Upper lobe of right lung (tissue), 1 donor: ENCODE data around the gene ZNF333. TPM values are rescaled to one million over a fixed set of nuclear protein-coding genes. Genes with fewer than 3 reads are reported as not detected.

Source experiments
- ATAC-seq: fragments of 200-7000 bp; cut with Tn5 transposase; one replicate; pipeline ENCODE4 v1.9.1; 2020; ENCODE audit warnings: mild to moderate bottlenecking, moderate library complexity
- DNase-seq: peaks from one replicate; pipeline ENCODE4 v3.0.0-alpha.2; 2020
- H3K27ac ChIP-seq: fragments of 200-600 bp; one replicate; pipeline ENCODE4 v1.8.0; 2022
- H3K27me3 ChIP-seq: fragments of 200-600 bp; one replicate; pipeline ENCODE4 v1.8.0; 2022; ENCODE audit warnings: mild to moderate bottlenecking
- H3K36me3 ChIP-seq: fragments of 200-600 bp; one replicate; pipeline ENCODE4 v1.8.0; 2022
- H3K4me1 ChIP-seq: fragments of 200-600 bp; one replicate; pipeline ENCODE4 v1.8.0; 2022
- H3K4me3 ChIP-seq: fragments of 200-600 bp; one replicate; pipeline ENCODE4 v1.8.0; 2022; ENCODE audit warnings: mild to moderate bottlenecking
- H3K9me3 ChIP-seq: fragments of 200-600 bp; one replicate; pipeline ENCODE4 v1.8.0; 2022
- CTCF ChIP-seq: fragments of 200-600 bp; IDR thresholded peaks from one replicate; pipeline ENCODE4 v1.8.0; 2022; ENCODE audit warnings: antibody characterized with exemption
- intact Hi-C: fragments of 100-400 bp; cut with DNase I; formaldehyde crosslinking; loops from one replicate; pipeline ENCODE4 v1.11.0; 2022
- total RNA-seq: library from RNA; stranded (reverse); fragmentation: NEBNext Ultra II Directional; extraction: Animal tissue kit (Norgen Biotek cat#: 25700); gene quantifications from one replicate; pipeline ENCODE4 v1.2.1, GENCODE V29; 2021
- donor health status: DM: no; HTN: yes; CAD: no; lungs with severe emphysema.

Gene ZNF333
- total RNA-seq, 1 donor from 2014 or later, result 20.4 TPM

GRCh38 chr19:14672188-14672872 lies 17.5 kb upstream of the ZNF333 start:
- no peak for DNase-seq
- H3K4me3 ChIP-seq, result no peak overlapping the region
- no peak for TF ChIP-seq CTCF
- no peaks in the 10 kb centered on the region for H3K27me3 ChIP-seq
- peak; percentile 91 for ATAC-seq
- peak overlapping the region; percentile 24 for H3K27ac ChIP-seq
- H3K36me3 ChIP-seq, result no peaks in the 10 kb centered on the region
- intact Hi-C loops, result no loop called here
- no peaks in the 10 kb centered on the region for H3K9me3 ChIP-seq
- H3K4me1 ChIP-seq, result no peaks in the 10 kb centered on the region

- intact Hi-C loops, result no loop called here
- Histone ChIP-seq H3K27ac (no peak overlapping the region), H3K9me3 (no peaks in the 10 kb centered on the region), H3K27me3 (no peaks in the 10 kb centered on the region), H3K4me1 (no peaks in the 10 kb centered on the region), H3K4me3 (no peak overlapping the region), H3K36me3 (no peaks in the 10 kb centered on the region)
- DNase-seq (no peak), ATAC-seq (no peak)
- no peak for TF ChIP-seq CTCF
These were observed 16.8 kb upstream of the ZNF333 start for GRCh38 chr19:14673088-14673487.

- TF ChIP-seq CTCF, result no peak
- H3K9me3 ChIP-seq, result no peaks in the 10 kb centered on the region
- H3K4me3 ChIP-seq, result peak within 1 kb of the TSS; percentile 15
- no peaks in the 10 kb centered on the region for H3K36me3 ChIP-seq
- ATAC-seq (peak; percentile 45), DNase-seq (no peak)
- intact Hi-C loops, result no loop called here
- H3K4me1 ChIP-seq, result no peaks in the 10 kb centered on the region
- no peaks in the 10 kb centered on the region for H3K27me3 ChIP-seq
- H3K27ac ChIP-seq, result peak within 1 kb of the TSS; percentile 7
These were observed 15.1 kb upstream of the ZNF333 start, which contains the start of gene ADGRE3 for GRCh38 chr19:14674764-14675163. Gene ADGRE3, minus strand, starts transcription at chr19:14674844. Its CDS starts 74 bp downstream, at chr19:14674770.

- H3K27ac ChIP-seq, result no peak overlapping the region
- TF ChIP-seq CTCF, result no peak
- H3K9me3 ChIP-seq, result no peaks in the 10 kb centered on the region
- no peaks in the 10 kb centered on the region for H3K36me3 ChIP-seq
- no peaks in the 10 kb centered on the region for H3K4me1 ChIP-seq
- no peak overlapping the region for H3K4me3 ChIP-seq
- ATAC-seq, result no peak
- no peaks in the 10 kb centered on the region for H3K27me3 ChIP-seq
- DNase-seq, result no peak
- intact Hi-C loops, result no loop called here
These were observed 13.1 kb upstream of the ZNF333 start for GRCh38 chr19:14676762-14677161.

- no peak for DNase-seq
- ATAC-seq, result no peak
- Histone ChIP-seq H3K4me3 (no peak overlapping the region), H3K36me3 (no peaks in the 10 kb centered on the region), H3K27ac (no peak overlapping the region), H3K27me3 (no peaks in the 10 kb centered on the region), H3K4me1 (no peaks in the 10 kb centered on the region), H3K9me3 (no peaks in the 10 kb centered on the region)
- intact Hi-C loops, result no loop called here
- no peak for TF ChIP-seq CTCF
These were observed 12.4 kb upstream of the ZNF333 start for GRCh38 chr19:14677464-14677863.
